HEK293 (cell line): ENCODE results near the gene SNX10.

Experiments used
- HOXA7 ChIP-seq: sonication (generic); formaldehyde crosslinking; IDR thresholded peaks from 2 replicates; pipeline ENCODE4 v1.8.1; 2022; ENCODE audit warnings: missing genetic modification reagents, borderline replicate concordance
- SCRT1 ChIP-seq: fragments of 450-650 bp; formaldehyde crosslinking; IDR thresholded peaks from 2 replicates; pipeline ENCODE4 v1.5.1; 2016; ENCODE audit warnings: missing biosample characterization, missing genetic modification characterization, borderline replicate concordance
- ZNF174 ChIP-seq: fragments of 450-650 bp; formaldehyde crosslinking; IDR thresholded peaks from 2 replicates; pipeline ENCODE4 v1.5.0; 2017; ENCODE audit warnings: missing biosample characterization, mild to moderate bottlenecking, missing genetic modification characterization
- ZNF2 ChIP-seq: fragments of 450-650 bp; formaldehyde crosslinking; IDR thresholded peaks from 2 replicates; pipeline ENCODE4 v1.5.1; 2016; ENCODE audit warnings: missing biosample characterization, missing genetic modification characterization
- ZNF302 ChIP-seq: fragments of 450-650 bp; formaldehyde crosslinking; IDR thresholded peaks from 2 replicates; pipeline ENCODE4 v1.5.1; 2016; ENCODE audit warnings: missing biosample characterization, missing genetic modification characterization, low read depth
- ZNF426 ChIP-seq: fragments of 450-650 bp; formaldehyde crosslinking; IDR thresholded peaks from 2 replicates; pipeline ENCODE4 v1.5.1; 2017; ENCODE audit warnings: missing biosample characterization, missing genetic modification characterization, mild to moderate bottlenecking, inconsistent platforms, moderate library complexity
- ZNF596 ChIP-seq: fragments of 450-650 bp; IDR thresholded peaks from 2 replicates; pipeline ENCODE4 v1.5.0; 2018; ENCODE audit warnings: missing biosample characterization, mild to moderate bottlenecking, missing genetic modification characterization, moderate library complexity
- ZNF610 ChIP-seq: fragments of 450-650 bp; formaldehyde crosslinking; IDR thresholded peaks from 2 replicates; pipeline ENCODE4 v1.5.1; 2016; ENCODE audit warnings: missing biosample characterization, missing genetic modification characterization, borderline replicate concordance
- ZNF629 ChIP-seq: fragments of 450-650 bp; formaldehyde crosslinking; IDR thresholded peaks from 2 replicates; pipeline ENCODE4 v1.5.1; 2017; ENCODE audit warnings: missing biosample characterization, missing genetic modification characterization
- ZNF707 ChIP-seq: fragments of 450-650 bp; formaldehyde crosslinking; IDR thresholded peaks from 2 replicates; pipeline ENCODE4 v1.5.1; 2016; ENCODE audit warnings: missing biosample characterization, missing genetic modification characterization
- TF ChIP-seq, protein P1 (sequence below): fragments of 450-650 bp; formaldehyde crosslinking; conservative IDR thresholded peaks from 2 replicates; pipeline ENCODE4 v1.5.1; 2016; ENCODE audit warnings: low read depth, missing biosample characterization, missing genetic modification characterization
- TF ChIP-seq, protein P2 (sequence below): fragments of 450-650 bp; formaldehyde crosslinking; IDR thresholded peaks from 2 replicates; pipeline ENCODE4 v1.5.1; 2017; ENCODE audit warnings: missing biosample characterization, missing genetic modification characterization
- TF ChIP-seq, protein P3 (sequence below): fragments of 450-650 bp; formaldehyde crosslinking; IDR thresholded peaks from 2 replicates; pipeline ENCODE4 v1.5.1; 2016; ENCODE audit warnings: missing biosample characterization, missing genetic modification characterization
- TF ChIP-seq, protein P4 (sequence below): fragments of 450-650 bp; formaldehyde crosslinking; conservative IDR thresholded peaks from 2 replicates; pipeline ENCODE4 v1.5.1; 2016; ENCODE audit warnings: low read depth, missing biosample characterization, missing genetic modification characterization
- TF ChIP-seq, protein P5 (sequence below): fragments of 450-650 bp; formaldehyde crosslinking; IDR thresholded peaks from 2 replicates; pipeline ENCODE4 v1.5.1; 2016; ENCODE audit warnings: missing biosample characterization, missing genetic modification characterization

The SNX10 gene

DNA sequence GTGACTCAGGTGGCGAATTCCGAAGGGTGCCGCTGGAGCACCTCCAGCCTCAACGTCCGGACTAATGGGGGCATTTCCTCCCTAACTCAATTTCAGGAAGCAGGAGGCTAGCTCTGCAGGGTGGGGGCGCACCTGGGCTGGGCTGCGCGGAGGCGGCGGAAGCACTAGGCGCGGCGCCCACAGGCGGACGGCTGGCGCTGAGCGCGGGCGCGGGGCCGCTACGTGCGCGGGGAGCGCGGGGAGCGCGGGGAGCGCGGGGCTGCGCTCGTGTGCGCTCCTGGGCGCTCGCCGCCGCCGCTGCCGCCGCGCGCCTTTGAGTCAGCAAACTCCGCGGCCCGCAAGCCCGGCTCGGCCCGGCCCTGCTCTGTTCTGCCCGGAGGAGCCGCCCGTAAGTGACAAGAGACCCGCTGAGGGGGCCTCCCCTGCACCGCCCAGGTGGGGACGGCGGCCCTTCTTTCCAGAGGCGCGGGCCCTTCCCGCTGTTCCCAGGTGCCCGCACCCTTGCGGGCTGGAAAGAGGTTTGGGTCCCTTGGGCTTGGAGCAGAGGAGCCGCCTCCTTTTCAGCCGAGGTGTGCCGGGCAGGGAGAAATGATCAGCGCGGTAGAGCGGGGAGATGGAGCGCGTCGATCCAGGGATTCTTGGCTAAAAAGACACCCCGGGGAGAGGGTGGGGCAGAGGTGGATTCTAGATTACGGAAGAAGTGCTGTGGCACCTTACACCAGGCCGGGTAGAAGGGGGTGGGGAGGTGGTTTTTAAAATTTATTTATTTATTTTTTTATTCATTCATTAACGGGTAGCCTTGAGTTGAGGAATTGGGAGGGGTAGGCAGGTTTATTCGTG, at the start of gene SNX10 (continued):
- TF ChIP-seq ZNF707 (tag by site-specific recombination) (no peak), ZNF426 (tag by site-specific recombination) (no peak), HOXA7 (CRISPR knock-in tag) (no peak), ZNF2 (tag by site-specific recombination) (no peak), ZNF302 (tag by site-specific recombination) (no peak), ZNF174 (tag by site-specific recombination) (no peak), ZNF610 (tag by site-specific recombination) (no peak), SCRT1 (no peak), ZNF629 (tag by site-specific recombination) (no peak), ZNF596 (tag by site-specific recombination) (no peak)
- TF ChIP-seq, protein P1, sequence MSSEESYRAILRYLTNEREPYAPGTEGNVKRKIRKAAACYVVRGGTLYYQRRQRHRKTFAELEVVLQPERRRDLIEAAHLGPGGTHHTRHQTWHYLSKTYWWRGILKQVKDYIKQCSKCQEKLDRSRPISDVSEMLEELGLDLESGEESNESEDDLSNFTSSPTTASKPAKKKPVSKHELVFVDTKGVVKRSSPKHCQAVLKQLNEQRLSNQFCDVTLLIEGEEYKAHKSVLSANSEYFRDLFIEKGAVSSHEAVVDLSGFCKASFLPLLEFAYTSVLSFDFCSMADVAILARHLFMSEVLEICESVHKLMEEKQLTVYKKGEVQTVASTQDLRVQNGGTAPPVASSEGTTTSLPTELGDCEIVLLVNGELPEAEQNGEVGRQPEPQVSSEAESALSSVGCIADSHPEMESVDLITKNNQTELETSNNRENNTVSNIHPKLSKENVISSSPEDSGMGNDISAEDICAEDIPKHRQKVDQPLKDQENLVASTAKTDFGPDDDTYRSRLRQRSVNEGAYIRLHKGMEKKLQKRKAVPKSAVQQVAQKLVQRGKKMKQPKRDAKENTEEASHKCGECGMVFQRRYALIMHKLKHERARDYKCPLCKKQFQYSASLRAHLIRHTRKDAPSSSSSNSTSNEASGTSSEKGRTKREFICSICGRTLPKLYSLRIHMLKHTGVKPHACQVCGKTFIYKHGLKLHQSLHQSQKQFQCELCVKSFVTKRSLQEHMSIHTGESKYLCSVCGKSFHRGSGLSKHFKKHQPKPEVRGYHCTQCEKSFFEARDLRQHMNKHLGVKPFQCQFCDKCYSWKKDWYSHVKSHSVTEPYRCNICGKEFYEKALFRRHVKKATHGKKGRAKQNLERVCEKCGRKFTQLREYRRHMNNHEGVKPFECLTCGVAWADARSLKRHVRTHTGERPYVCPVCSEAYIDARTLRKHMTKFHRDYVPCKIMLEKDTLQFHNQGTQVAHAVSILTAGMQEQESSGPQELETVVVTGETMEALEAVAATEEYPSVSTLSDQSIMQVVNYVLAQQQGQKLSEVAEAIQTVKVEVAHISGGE (tag by site-specific recombination) = peak; percentile 17; the same call in 1 of the 2 replicates
- TF ChIP-seq, protein P2, sequence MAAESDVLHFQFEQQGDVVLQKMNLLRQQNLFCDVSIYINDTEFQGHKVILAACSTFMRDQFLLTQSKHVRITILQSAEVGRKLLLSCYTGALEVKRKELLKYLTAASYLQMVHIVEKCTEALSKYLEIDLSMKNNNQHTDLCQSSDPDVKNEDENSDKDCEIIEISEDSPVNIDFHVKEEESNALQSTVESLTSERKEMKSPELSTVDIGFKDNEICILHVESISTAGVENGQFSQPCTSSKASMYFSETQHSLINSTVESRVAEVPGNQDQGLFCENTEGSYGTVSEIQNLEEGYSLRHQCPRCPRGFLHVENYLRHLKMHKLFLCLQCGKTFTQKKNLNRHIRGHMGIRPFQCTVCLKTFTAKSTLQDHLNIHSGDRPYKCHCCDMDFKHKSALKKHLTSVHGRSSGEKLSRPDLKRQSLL (tag by site-specific recombination) = no peak
- TF ChIP-seq, protein P3, sequence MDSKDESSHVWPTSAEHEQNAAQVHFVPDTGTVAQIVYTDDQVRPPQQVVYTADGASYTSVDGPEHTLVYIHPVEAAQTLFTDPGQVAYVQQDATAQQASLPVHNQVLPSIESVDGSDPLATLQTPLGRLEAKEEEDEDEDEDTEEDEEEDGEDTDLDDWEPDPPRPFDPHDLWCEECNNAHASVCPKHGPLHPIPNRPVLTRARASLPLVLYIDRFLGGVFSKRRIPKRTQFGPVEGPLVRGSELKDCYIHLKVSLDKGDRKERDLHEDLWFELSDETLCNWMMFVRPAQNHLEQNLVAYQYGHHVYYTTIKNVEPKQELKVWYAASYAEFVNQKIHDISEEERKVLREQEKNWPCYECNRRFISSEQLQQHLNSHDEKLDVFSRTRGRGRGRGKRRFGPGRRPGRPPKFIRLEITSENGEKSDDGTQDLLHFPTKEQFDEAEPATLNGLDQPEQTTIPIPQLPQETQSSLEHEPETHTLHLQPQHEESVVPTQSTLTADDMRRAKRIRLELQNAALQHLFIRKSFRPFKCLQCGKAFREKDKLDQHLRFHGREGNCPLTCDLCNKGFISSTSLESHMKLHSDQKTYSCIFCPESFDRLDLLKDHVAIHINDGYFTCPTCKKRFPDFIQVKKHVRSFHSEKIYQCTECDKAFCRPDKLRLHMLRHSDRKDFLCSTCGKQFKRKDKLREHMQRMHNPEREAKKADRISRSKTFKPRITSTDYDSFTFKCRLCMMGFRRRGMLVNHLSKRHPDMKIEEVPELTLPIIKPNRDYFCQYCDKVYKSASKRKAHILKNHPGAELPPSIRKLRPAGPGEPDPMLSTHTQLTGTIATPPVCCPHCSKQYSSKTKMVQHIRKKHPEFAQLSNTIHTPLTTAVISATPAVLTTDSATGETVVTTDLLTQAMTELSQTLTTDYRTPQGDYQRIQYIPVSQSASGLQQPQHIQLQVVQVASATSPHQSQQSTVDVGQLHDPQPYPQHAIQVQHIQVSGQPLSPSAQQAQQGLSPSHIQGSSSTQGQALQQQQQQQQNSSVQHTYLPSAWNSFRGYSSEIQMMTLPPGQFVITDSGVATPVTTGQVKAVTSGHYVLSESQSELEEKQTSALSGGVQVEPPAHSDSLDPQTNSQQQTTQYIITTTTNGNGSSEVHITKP (tag by site-specific recombination) = peak; percentile 58
- TF ChIP-seq, protein P4, sequence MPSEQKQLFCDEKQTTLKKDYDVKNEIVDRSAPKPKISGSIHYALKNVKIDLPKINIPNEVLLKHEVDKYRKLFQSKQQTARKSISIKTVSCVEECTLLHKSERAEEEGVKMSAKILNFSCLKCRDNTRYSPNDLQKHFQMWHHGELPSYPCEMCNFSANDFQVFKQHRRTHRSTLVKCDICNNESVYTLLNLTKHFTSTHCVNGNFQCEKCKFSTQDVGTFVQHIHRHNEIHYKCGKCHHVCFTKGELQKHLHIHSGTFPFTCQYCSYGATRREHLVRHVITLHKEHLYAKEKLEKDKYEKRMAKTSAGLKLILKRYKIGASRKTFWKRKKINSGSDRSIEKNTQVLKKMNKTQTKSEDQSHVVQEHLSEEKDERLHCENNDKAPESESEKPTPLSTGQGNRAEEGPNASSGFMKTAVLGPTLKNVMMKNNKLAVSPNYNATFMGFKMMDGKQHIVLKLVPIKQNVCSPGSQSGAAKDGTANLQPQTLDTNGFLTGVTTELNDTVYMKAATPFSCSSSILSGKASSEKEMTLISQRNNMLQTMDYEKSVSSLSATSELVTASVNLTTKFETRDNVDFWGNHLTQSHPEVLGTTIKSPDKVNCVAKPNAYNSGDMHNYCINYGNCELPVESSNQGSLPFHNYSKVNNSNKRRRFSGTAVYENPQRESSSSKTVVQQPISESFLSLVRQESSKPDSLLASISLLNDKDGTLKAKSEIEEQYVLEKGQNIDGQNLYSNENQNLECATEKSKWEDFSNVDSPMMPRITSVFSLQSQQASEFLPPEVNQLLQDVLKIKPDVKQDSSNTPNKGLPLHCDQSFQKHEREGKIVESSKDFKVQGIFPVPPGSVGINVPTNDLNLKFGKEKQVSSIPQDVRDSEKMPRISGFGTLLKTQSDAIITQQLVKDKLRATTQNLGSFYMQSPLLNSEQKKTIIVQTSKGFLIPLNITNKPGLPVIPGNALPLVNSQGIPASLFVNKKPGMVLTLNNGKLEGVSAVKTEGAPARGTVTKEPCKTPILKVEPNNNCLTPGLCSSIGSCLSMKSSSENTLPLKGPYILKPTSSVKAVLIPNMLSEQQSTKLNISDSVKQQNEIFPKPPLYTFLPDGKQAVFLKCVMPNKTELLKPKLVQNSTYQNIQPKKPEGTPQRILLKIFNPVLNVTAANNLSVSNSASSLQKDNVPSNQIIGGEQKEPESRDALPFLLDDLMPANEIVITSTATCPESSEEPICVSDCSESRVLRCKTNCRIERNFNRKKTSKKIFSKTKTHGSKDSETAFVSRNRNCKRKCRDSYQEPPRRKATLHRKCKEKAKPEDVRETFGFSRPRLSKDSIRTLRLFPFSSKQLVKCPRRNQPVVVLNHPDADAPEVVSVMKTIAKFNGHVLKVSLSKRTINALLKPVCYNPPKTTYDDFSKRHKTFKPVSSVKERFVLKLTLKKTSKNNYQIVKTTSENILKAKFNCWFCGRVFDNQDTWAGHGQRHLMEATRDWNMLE (tag by site-specific recombination) = no peak
- TF ChIP-seq, protein P5, sequence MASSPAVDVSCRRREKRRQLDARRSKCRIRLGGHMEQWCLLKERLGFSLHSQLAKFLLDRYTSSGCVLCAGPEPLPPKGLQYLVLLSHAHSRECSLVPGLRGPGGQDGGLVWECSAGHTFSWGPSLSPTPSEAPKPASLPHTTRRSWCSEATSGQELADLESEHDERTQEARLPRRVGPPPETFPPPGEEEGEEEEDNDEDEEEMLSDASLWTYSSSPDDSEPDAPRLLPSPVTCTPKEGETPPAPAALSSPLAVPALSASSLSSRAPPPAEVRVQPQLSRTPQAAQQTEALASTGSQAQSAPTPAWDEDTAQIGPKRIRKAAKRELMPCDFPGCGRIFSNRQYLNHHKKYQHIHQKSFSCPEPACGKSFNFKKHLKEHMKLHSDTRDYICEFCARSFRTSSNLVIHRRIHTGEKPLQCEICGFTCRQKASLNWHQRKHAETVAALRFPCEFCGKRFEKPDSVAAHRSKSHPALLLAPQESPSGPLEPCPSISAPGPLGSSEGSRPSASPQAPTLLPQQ = no peak
